Keratinocyte (primary cell): Measurements from ENCODE around the gene ZNF397. TPM values are rescaled to one million over a fixed set of nuclear protein-coding genes. Genes with fewer than 3 reads are reported as not detected.

ENCODE experiments used
- DNase-seq: peaks from one replicate; pipeline ENCODE4 v3.0.0-alpha.2; 2011; ENCODE audit warnings: low read depth, missing footprints, low spot score
- FAIRE-seq: peaks from 2 replicates; lab custom pipeline; 2011; peaks lifted over from hg19 to GRCh38; lab: Jason Lieb, UNC
- H2AFZ ChIP-seq: 2 replicates; pipeline ENCODE4 v1.6.0; 2012; ENCODE audit warnings: low read length, control low read depth, inconsistent platforms; ENCODE audit not compliant: control insufficient read depth
- H3K27ac ChIP-seq: 2 replicates; pipeline ENCODE4 v1.5.1; 2011; ENCODE audit warnings: low read length; ENCODE audit not compliant: control insufficient read depth, insufficient read depth
- H3K27me3 ChIP-seq: 3 replicates; pipeline ENCODE4 v1.6.0; 2011; ENCODE audit warnings: low read length; ENCODE audit not compliant: control insufficient read depth, insufficient read depth; ENCODE audit errors: extremely low read depth
- H3K36me3 ChIP-seq, 2 experiments: 2 replicates in 1 of 2; 3 replicates in 1 of 2; pipeline ENCODE4 v1.5.1; 2011; ENCODE audit warnings: low read length in 2 of 2, mild to moderate bottlenecking in 1 of 2; ENCODE audit not compliant: control insufficient read depth in 2 of 2, insufficient read depth in 2 of 2; ENCODE audit errors: extremely low read depth in 1 of 2
- H3K4me1 ChIP-seq: 3 replicates; pipeline ENCODE4 v1.5.1; 2011; ENCODE audit warnings: low read length; ENCODE audit not compliant: control insufficient read depth, insufficient read depth; ENCODE audit errors: extremely low read depth
- H3K4me2 ChIP-seq: 3 replicates; pipeline ENCODE4 v1.6.0; 2011; ENCODE audit warnings: low read depth, low read length; ENCODE audit not compliant: control insufficient read depth, insufficient read depth; ENCODE audit errors: extremely low read depth
- H3K4me3 ChIP-seq, 3 experiments: fragments of 200-600 bp in 1 of 3; sonication (generic) in 1 of 3; 2 replicates in 2 of 3; 3 replicates in 1 of 3; pipeline ENCODE4 v1.5.1; 2011 to 2016; ENCODE audit warnings: low read length in 3 of 3, mild to moderate bottlenecking in 3 of 3, control low read depth in 2 of 3, inconsistent platforms in 1 of 3, low read depth in 1 of 3, mixed read lengths in 1 of 3, mixed run types in 1 of 3, moderate library complexity in 1 of 3; ENCODE audit not compliant: control insufficient read depth in 2 of 3, insufficient read depth in 2 of 3; ENCODE audit errors: extremely low read depth in 1 of 3
- H3K79me2 ChIP-seq: 2 replicates; pipeline ENCODE4 v1.6.0; 2012; ENCODE audit warnings: low read length; ENCODE audit not compliant: control insufficient read depth, insufficient read depth
- H3K9ac ChIP-seq: 3 replicates; pipeline ENCODE4 v1.6.0; 2011; ENCODE audit warnings: low read length; ENCODE audit not compliant: control insufficient read depth, insufficient read depth; ENCODE audit errors: extremely low read depth
- H3K9me1 ChIP-seq: 3 replicates; pipeline ENCODE4 v1.6.0; 2011; ENCODE audit warnings: low read length; ENCODE audit not compliant: control insufficient read depth, insufficient read depth; ENCODE audit errors: extremely low read depth
- H3K9me3 ChIP-seq: 2 replicates; pipeline ENCODE4 v1.5.1; 2012; ENCODE audit warnings: low read depth, low read length; ENCODE audit not compliant: control insufficient read depth
- H4K20me1 ChIP-seq: 3 replicates; pipeline ENCODE4 v1.6.0; 2011; ENCODE audit warnings: low read length; ENCODE audit not compliant: control insufficient read depth, insufficient read depth; ENCODE audit errors: extremely low read depth
- CTCF ChIP-seq, 3 experiments: IDR thresholded peaks in 1 of 3; conservative IDR thresholded peaks in 1 of 3; optimal IDR thresholded peaks in 1 of 3; 2 replicates in 2 of 3; 3 replicates in 1 of 3; pipeline versions ENCODE3 to v1.5.1; 2011; ENCODE audit warnings: low read length in 3 of 3, mild to moderate bottlenecking in 3 of 3, moderate library complexity in 2 of 3, control low read depth in 1 of 3, inconsistent platforms in 1 of 3; ENCODE audit not compliant: insufficient read depth in 2 of 3; ENCODE audit errors: extremely low read depth in 1 of 3
- EZH2 ChIP-seq: IDR thresholded peaks from one replicate; pipeline ENCODE4 v1.6.1; 2012; ENCODE audit warnings: inconsistent platforms, mild to moderate bottlenecking, low read length, moderate library complexity
- dilution Hi-C: fragments of 300-500 bp; cut with MboI; formaldehyde crosslinking; loops from one replicate; pipeline ENCODE4 v1.7.0; 2020; ENCODE audit warnings: low sequenced_read_pairs; ENCODE audit not compliant: extremely low pct_ligation_motif_present
- polyA plus RNA-seq, 5 experiments: library from polyadenylated mRNA; depleted of rRNA in 3 of 5; stranded (reverse) in 3 of 5; stranded (forward) in 1 of 5; unstranded in 1 of 5; fragments of >200 nt; gene quantifications; 1 replicate in 1 of 5; 2 replicates in 3 of 5; 3 replicates in 1 of 5; pipeline versions ENCODE4 v1.2.1 to v1.2.3, GENCODE V29; 2011 to 2012; ENCODE audit warnings: missing spikeins in 2 of 5, low read depth in 1 of 5, low replicate concordance in 1 of 5

The ZNF397 gene
- polyA plus RNA-seq, 1 donor (not counting 4 experiments of a cell fraction or from before 2014, with no cell fraction given) = 8.7 TPM

GRCh38 chr18:35253655-35254287, 12.9 kb downstream of the ZNF397 start:
- Histone ChIP-seq H3K4me1 (no peaks in the 10 kb centered on the region), H3K9me3 (peaks cover 20% of the 10 kb centered on the region), H3K27me3 (no peaks in the 10 kb centered on the region), H3K27ac (no peak overlapping the region), H3K4me3 (no peak overlapping the region), H3K9ac (no peak overlapping the region), H4K20me1 (no peaks in the 10 kb centered on the region), H2AFZ (no peak overlapping the region), H3K9me1 (no peaks in the 10 kb centered on the region), H3K79me2 (no peaks in the 10 kb centered on the region), H3K4me2 (no peak overlapping the region), H3K36me3 (peaks cover under 1 to 4% of the 10 kb centered on the region in 2 experiments)
- FAIRE-seq (no peak), DNase-seq (no peak)
- TF ChIP-seq CTCF (optimal IDR thresholded peaks at IDR 0.05 in 1 of 3, IDR thresholded peaks at IDR 0.05 in 1 of 3, conservative IDR thresholded peaks at IDR 0.05 in 1 of 3; ENCODE audit: extremely low read depth in 1 of 3, insufficient read depth in 2 of 3, low read length in 3 of 3) = no peak
- no peak for TF ChIP-seq EZH2
- dilution Hi-C loops = no loop called here

DNA sequence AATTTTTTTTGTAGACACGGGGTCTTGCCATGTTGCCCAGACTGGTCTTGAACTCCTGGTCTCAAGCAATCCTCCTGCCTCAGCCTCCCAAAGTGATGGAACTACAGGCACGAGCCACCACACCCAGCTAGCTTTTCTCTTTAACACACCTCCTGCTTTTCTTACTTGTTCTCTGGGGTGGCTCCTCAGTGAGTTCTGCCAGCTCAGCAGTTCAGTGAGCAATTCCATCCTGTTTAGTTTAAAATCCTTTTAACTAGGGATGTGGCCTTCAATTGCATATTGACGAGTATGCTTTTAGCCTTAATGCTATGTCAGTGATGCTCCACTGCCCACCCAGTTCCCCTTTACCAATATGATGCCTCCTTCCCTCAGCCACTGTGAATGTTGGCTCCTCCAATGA, 16.1 kb downstream of the ZNF397 start:
- DNase-seq (no peak), FAIRE-seq (no peak)
- H2AFZ ChIP-seq = no peak overlapping the region
- H3K4me2 ChIP-seq = no peak overlapping the region
- dilution Hi-C loops = no loop called here
- H3K79me2 ChIP-seq = no peaks in the 10 kb centered on the region
- no peak overlapping the region for H3K9ac ChIP-seq
- H3K4me1 ChIP-seq = no peaks in the 10 kb centered on the region
- H4K20me1 ChIP-seq = no peaks in the 10 kb centered on the region
- H3K36me3 ChIP-seq = peaks cover 0 to 2% of the 10 kb centered on the region in 2 experiments
- H3K9me3 ChIP-seq = peaks cover 17% of the 10 kb centered on the region
- TF ChIP-seq EZH2 = no peak
- TF ChIP-seq CTCF (optimal IDR thresholded peaks at IDR 0.05 in 1 of 3, IDR thresholded peaks at IDR 0.05 in 1 of 3, conservative IDR thresholded peaks at IDR 0.05 in 1 of 3; ENCODE audit: extremely low read depth in 1 of 3, insufficient read depth in 2 of 3, low read length in 3 of 3) = no peak
- no peaks in the 10 kb centered on the region for H3K27me3 ChIP-seq
- no peak overlapping the region for H3K4me3 ChIP-seq
- no peak overlapping the region for H3K27ac ChIP-seq
- H3K9me1 ChIP-seq = no peaks in the 10 kb centered on the region
